SK-N-SH (cell line): ENCODE results near the gene SLC24A3.

Source experiments
- CTCF ChIP-seq: fragments of 200-600 bp; sonication (generic); IDR thresholded peaks from 2 replicates; pipeline ENCODE4 v1.6.1; 2017; ENCODE audit warnings: antibody characterized with exemption, mild to moderate bottlenecking, moderate library complexity
- EZH2phosphoT487 ChIP-seq: fragments of 200-600 bp; sonication (generic); IDR thresholded peaks from 2 replicates; pipeline ENCODE4 v1.6.1; 2017; ENCODE audit warnings: low read depth, mixed run types, mild to moderate bottlenecking, antibody characterized with exemption, moderate library complexity, borderline replicate concordance
- FOXM1 ChIP-seq: IDR thresholded peaks from 2 replicates; pipeline ENCODE4 v1.4.0; 2012; ENCODE audit warnings: low read depth, mild to moderate bottlenecking
- GATA2 ChIP-seq: sonication (generic); formaldehyde crosslinking; IDR thresholded peaks from 2 replicates; pipeline ENCODE4 v1.5.0; 2020; ENCODE audit warnings: mild to moderate bottlenecking, missing genetic modification reagents
- JUND ChIP-seq: IDR thresholded peaks from 2 replicates; pipeline ENCODE4 v1.4.0; 2012
- NRF1 ChIP-seq: IDR thresholded peaks from 2 replicates; pipeline ENCODE4 v1.6.1; 2012; ENCODE audit warnings: low read depth, mild to moderate bottlenecking, low read length
- PBX3 ChIP-seq: IDR thresholded peaks from 2 replicates; pipeline ENCODE4; 2012
- POLR2AphosphoS5 ChIP-seq: IDR thresholded peaks from 2 replicates; pipeline ENCODE4 v1.6.1; 2012; ENCODE audit warnings: low read depth, low read length
- RAD21 ChIP-seq: IDR thresholded peaks from 2 replicates; pipeline ENCODE4 v1.6.1; 2012; ENCODE audit warnings: mild to moderate bottlenecking, low read length
- RCOR1 ChIP-seq: fragments of 150-350 bp; IDR thresholded peaks from 2 replicates; pipeline ENCODE4 v1.6.1; 2017; ENCODE audit warnings: antibody characterized with exemption, low read length
- RFX5 ChIP-seq: IDR thresholded peaks from 2 replicates; pipeline ENCODE4 v1.6.1; 2012; ENCODE audit warnings: mild to moderate bottlenecking, improper control_type of control experiment, low read length
- YY1 ChIP-seq: IDR thresholded peaks from 2 replicates; pipeline ENCODE4 v1.4.0; 2012; ENCODE audit warnings: low read depth, mild to moderate bottlenecking

GRCh38 chr20:19769507-19769906 is 557.1 kb downstream of the SLC24A3 start:
- TF ChIP-seq GATA2 (CRISPR knock-in tag) (no peak), RAD21 (no peak), CTCF (no peak), FOXM1 (no peak), POLR2AphosphoS5 (no peak), PBX3 (no peak), NRF1 (no peak), YY1 (no peak), EZH2phosphoT487 (no peak), RCOR1 (no peak), JUND (no peak), RFX5 (no peak)
